GM19023 (cell line): ENCODE results near the gene LANCL2.
"Not testable (repeated sequence)": the region's sequence is repeated elsewhere in the genome, so short reads cannot be mapped to it uniquely, and the experiment has no call there.

Source experiments
- ATAC-seq: cut with Tn5 transposase; IDR thresholded peaks from one replicate; pipeline ENCODE4 v1.9.1; 2021; ENCODE audit warnings: mild to moderate bottlenecking, moderate library complexity; ENCODE audit not compliant: unreplicated experiment

Gene LANCL2

GRCh38 chr7:55365205-55365674 is at the start of gene LANCL2:
TSS of gene LANCL2 (plus strand) at chr7:55365337. CDS start at chr7:55366026, 689 bp downstream.
- ATAC-seq = peak; percentile 29

GRCh38 chr7:55325371-55325792 is 39.8 kb upstream of the LANCL2 start:
- no peak for ATAC-seq

GRCh38 chr7:55326081-55326835 is 38.9 kb upstream of the LANCL2 start:
- no peak for ATAC-seq

- ATAC-seq = no peak
Observed at GRCh38 chr7:55326945-55327626, 38.1 kb upstream of the LANCL2 start.

GRCh38 chr7:55335151-55335550 is 30.0 kb upstream of the LANCL2 start:
- no peak for ATAC-seq

GRCh38 chr7:55335786-55336185 is 29.4 kb upstream of the LANCL2 start:
- no peak for ATAC-seq

GRCh38 chr7:55336540-55336939 is 28.6 kb upstream of the LANCL2 start:
- no peak for ATAC-seq

- ATAC-seq = no peak
Observed at GRCh38 chr7:55339033-55340000, 25.8 kb upstream of the LANCL2 start.

GRCh38 chr7:55342216-55342871 is 22.8 kb upstream of the LANCL2 start:
- ATAC-seq = no peak

GRCh38 chr7:55343002-55343781 is 21.9 kb upstream of the LANCL2 start:
- no peak for ATAC-seq

GRCh38 chr7:55343860-55344606 is 21.1 kb upstream of the LANCL2 start:
- no peak for ATAC-seq

GRCh38 chr7:55344840-55345239 is 20.3 kb upstream of the LANCL2 start:
- no peak for ATAC-seq

GRCh38 chr7:55345292-55345691 is 19.8 kb upstream of the LANCL2 start:
- no peak for ATAC-seq

GRCh38 chr7:55348502-55348901 is 16.6 kb upstream of the LANCL2 start:
- ATAC-seq = no peak

GRCh38 chr7:55349121-55349520 is 16.0 kb upstream of the LANCL2 start:
- no peak for ATAC-seq

GRCh38 chr7:55350281-55350680 is 14.9 kb upstream of the LANCL2 start:
- ATAC-seq = no peak

- ATAC-seq = no peak
Observed at GRCh38 chr7:55351263-55351662, 13.9 kb upstream of the LANCL2 start.

- ATAC-seq = not testable (repeated sequence)
Observed at GRCh38 chr7:55352947-55353273, 12.2 kb upstream of the LANCL2 start.

GRCh38 chr7:55360486-55360885 is 4.7 kb upstream of the LANCL2 start:
- no peak for ATAC-seq
